PC-9 (cell line): ENCODE data around the gene HSFX1.
"Not testable (repeated sequence)": the region's sequence is repeated elsewhere in the genome, so short reads cannot be mapped to it uniquely, and the experiment has no call there.

Experiments
- EZH2 ChIP-seq: fragments of 200-600 bp; sonication (generic); IDR thresholded peaks from 2 replicates; pipeline ENCODE4 v1.8.0; 2017; ENCODE audit warnings: antibody characterized with exemption, low read depth
- TF ChIP-seq, protein P1 (sequence below): fragments of 200-600 bp; sonication (generic); conservative IDR thresholded peaks from 2 replicates; pipeline ENCODE4 v1.6.1; 2017; ENCODE audit warnings: mixed run types, antibody characterized with exemption, mild to moderate bottlenecking, moderate library complexity

DNA sequence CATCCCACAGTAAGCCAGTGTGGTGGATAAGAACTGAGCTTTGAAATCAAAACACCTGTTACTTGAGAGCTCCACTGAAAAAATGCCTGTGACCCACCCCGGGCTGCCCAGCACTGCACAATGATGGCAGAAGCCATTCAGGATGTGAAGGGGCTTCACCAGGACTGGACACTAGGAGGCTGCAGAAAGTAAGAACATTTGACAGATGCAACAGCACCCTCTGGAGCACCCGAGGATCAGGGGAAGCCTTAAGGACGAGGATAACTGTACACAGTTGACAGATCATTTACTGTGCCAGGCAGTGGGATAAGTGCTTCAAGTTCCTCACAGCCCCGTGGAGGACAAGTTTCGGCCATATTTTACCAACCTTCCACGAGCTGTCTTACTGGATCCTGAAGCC, 31.6 kb upstream of the HSFX1 start:
- TF ChIP-seq, protein P1, sequence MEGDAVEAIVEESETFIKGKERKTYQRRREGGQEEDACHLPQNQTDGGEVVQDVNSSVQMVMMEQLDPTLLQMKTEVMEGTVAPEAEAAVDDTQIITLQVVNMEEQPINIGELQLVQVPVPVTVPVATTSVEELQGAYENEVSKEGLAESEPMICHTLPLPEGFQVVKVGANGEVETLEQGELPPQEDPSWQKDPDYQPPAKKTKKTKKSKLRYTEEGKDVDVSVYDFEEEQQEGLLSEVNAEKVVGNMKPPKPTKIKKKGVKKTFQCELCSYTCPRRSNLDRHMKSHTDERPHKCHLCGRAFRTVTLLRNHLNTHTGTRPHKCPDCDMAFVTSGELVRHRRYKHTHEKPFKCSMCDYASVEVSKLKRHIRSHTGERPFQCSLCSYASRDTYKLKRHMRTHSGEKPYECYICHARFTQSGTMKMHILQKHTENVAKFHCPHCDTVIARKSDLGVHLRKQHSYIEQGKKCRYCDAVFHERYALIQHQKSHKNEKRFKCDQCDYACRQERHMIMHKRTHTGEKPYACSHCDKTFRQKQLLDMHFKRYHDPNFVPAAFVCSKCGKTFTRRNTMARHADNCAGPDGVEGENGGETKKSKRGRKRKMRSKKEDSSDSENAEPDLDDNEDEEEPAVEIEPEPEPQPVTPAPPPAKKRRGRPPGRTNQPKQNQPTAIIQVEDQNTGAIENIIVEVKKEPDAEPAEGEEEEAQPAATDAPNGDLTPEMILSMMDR, result not testable (repeated sequence)
- TF ChIP-seq EZH2, result not testable (repeated sequence)
